SJSA1 (cell line): ENCODE data around the gene CACNA2D1. TPM values are rescaled to one million over a fixed set of nuclear protein-coding genes. Genes with fewer than 3 reads are reported as not detected.

Source experiments
- DNase-seq, 2 experiments: peaks; one replicate each; pipeline ENCODE4 v3.0.0-alpha.2; 2015 to 2020; ENCODE audit warnings: low spot score in 2 of 2, low read depth in 1 of 2
- H3K27ac ChIP-seq: fragments of 250-450 bp; sonication (Bioruptor Pico); 2 replicates; pipeline ENCODE4 v1.5.1; 2020; ENCODE audit warnings: mild to moderate bottlenecking, moderate library complexity
- H3K27me3 ChIP-seq: fragments of 250-450 bp; sonication (Bioruptor Pico); replicated peaks from 2 replicates; pipeline ENCODE4 v1.5.1; 2020; ENCODE audit warnings: mild to moderate bottlenecking, moderate library complexity
- H3K36me3 ChIP-seq: fragments of 250-450 bp; sonication (Bioruptor Pico); 2 replicates; pipeline ENCODE4 v1.5.1; 2020; ENCODE audit warnings: mild to moderate bottlenecking
- H3K4me1 ChIP-seq: fragments of 250-450 bp; sonication (Bioruptor Pico); replicated peaks from 2 replicates; pipeline ENCODE4 v1.6.1; 2021; ENCODE audit warnings: mild to moderate bottlenecking
- H3K4me3 ChIP-seq: fragments of 250-450 bp; sonication (Bioruptor Pico); 2 replicates; pipeline ENCODE4 v1.5.1; 2020; ENCODE audit warnings: mild to moderate bottlenecking
- H3K9me3 ChIP-seq: fragments of 250-450 bp; sonication (Bioruptor Pico); replicated peaks from 2 replicates; pipeline ENCODE4 v1.5.1; 2020; ENCODE audit warnings: mild to moderate bottlenecking
- total RNA-seq: library from RNA; depleted of rRNA; stranded (reverse); fragments of >200 nt; shearing (Covaris generic); gene quantifications from 2 replicates; pipeline ENCODE4 v1.2.3, GENCODE V29; 2014

CACNA2D1 gene
- total RNA-seq, 1 experiment from 2014 or later, result 31.6 TPM

GRCh38 chr7:82266081-82266480 lies 177.5 kb downstream of the CACNA2D1 start:
- no peaks in the 10 kb centered on the region for H3K27me3 ChIP-seq
- H3K4me1 ChIP-seq, result no peaks in the 10 kb centered on the region
- no peak overlapping the region for H3K4me3 ChIP-seq
- no peak for DNase-seq
- H3K27ac ChIP-seq, result no peak overlapping the region
- no peaks in the 10 kb centered on the region for H3K9me3 ChIP-seq
- no peaks in the 10 kb centered on the region for H3K36me3 ChIP-seq

DNA sequence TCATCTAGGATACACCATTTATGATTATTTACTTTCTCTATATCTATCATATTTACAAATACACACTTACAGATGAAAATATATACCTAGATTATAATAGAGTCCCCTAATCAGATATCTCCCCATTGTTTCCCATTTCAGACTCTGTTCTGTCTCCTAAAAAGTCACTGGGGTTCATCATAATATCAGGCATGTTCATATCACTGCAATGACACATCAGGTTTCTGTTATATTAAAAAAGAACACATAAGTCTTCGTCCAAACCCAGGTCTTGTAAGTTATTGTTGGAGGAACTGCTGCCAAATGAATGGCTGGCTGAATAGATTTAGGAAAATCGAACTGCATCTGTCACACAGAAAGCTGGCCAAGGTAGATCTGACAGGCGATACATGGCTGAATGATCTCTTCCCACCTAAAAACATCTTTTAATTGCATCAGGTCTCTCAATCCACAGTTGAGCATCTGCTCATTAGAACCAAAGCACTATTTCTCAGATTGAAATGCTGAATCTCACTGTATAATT lies 178.7 kb downstream of the CACNA2D1 start:
- no peaks in the 10 kb centered on the region for H3K9me3 ChIP-seq
- H3K27ac ChIP-seq, result no peak overlapping the region
- no peak for DNase-seq
- no peak overlapping the region for H3K4me3 ChIP-seq
- no peaks in the 10 kb centered on the region for H3K4me1 ChIP-seq
- H3K27me3 ChIP-seq, result no peaks in the 10 kb centered on the region
- H3K36me3 ChIP-seq, result no peaks in the 10 kb centered on the region

DNA sequence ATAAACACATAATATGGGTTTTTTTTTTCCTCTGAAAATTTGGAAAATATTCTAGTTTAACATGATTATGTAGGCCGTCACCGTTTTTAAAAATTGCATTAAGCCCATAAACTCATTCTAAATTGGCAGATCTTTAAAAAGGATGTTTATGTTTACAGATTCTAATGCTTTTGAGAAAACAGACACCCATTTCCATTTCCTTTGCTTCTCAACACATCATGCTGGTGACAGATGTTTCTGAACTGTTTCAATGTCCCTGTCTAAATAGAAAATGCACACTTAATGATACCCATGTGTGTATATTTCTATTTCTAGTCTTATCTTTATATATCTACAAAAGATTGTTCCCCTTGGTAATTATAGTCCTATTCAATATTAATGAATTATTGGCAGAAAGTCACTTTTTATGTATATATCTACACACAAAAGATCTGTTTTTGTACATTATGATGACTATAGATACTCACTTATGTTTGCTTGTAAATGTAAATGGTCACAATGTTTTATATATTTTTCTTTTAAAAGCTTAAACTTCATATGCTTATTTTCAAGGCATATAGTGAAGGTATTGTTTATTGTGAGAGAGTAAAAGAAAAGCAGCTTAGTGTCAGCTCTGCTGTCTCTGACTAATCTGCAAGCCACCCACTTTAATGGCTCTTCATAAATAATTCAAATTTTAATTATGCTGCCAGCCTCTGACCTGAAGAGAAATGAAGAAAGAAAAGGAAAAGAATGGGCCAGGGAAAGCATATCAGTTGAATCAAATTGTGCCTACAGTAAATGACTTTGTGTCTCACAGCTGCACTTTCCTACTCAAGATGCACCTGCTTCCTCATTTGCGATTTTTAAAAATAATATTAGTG lies 179.4 kb downstream of the CACNA2D1 start:
- Histone ChIP-seq H3K4me1 (no peaks in the 10 kb centered on the region), H3K27ac (no peak overlapping the region), H3K4me3 (no peak overlapping the region), H3K9me3 (no peaks in the 10 kb centered on the region), H3K36me3 (no peaks in the 10 kb centered on the region), H3K27me3 (no peaks in the 10 kb centered on the region)
- no peak for DNase-seq

DNA sequence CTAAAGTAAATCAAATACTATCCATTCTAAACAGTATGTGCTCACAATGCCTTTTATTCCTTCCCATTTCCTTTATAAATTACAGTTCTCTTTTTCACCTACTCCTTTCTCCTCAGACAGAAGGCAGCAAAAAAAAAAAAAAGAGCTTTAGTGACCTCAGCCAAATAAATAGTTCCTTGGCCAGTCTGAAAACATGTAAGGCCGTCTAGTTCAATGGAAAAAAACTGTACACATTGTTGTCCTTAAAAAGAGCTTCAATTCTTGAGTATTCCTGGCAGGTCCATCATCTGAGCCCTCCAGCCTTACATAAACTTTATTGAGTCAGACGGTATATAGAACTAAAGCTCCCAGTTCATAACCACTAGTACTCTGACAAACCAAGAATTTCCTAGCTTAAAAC lies 185.4 kb downstream of the CACNA2D1 start:
- H3K4me3 ChIP-seq, result no peak overlapping the region
- H3K4me1 ChIP-seq, result no peaks in the 10 kb centered on the region
- H3K27ac ChIP-seq, result no peak overlapping the region
- DNase-seq, result no peak
- H3K9me3 ChIP-seq, result no peaks in the 10 kb centered on the region
- H3K36me3 ChIP-seq, result no peaks in the 10 kb centered on the region
- no peaks in the 10 kb centered on the region for H3K27me3 ChIP-seq

DNA sequence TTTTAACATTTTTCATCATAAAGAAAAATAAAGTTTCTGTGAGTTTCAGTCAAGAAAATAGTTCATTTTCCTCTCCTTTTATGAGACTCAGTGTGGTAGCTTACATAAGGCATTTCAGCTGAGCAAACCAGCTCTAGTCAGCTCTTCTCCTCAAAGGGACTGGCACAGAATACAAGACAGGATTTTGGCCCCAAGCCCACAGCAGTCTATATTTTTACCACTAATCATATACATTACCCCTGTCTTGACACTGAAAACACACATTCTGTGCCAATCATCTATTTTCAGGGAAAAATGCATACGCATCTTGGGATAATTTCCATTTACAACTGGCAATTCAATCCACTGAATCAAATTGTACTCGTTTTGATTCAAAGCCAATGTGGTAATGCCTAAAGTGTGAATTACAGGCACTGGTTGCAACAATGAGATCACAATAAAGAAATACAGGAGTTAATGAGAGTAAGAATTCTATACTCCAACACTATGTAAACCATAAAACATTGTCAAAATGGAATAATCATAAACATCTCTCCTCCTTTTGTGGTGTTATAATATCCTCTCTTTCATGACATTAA lies 186.4 kb downstream of the CACNA2D1 start:
- H3K36me3 ChIP-seq, result no peaks in the 10 kb centered on the region
- no peak overlapping the region for H3K27ac ChIP-seq
- H3K4me1 ChIP-seq, result no peaks in the 10 kb centered on the region
- no peak overlapping the region for H3K4me3 ChIP-seq
- no peaks in the 10 kb centered on the region for H3K27me3 ChIP-seq
- no peak for DNase-seq
- H3K9me3 ChIP-seq, result no peaks in the 10 kb centered on the region

DNA sequence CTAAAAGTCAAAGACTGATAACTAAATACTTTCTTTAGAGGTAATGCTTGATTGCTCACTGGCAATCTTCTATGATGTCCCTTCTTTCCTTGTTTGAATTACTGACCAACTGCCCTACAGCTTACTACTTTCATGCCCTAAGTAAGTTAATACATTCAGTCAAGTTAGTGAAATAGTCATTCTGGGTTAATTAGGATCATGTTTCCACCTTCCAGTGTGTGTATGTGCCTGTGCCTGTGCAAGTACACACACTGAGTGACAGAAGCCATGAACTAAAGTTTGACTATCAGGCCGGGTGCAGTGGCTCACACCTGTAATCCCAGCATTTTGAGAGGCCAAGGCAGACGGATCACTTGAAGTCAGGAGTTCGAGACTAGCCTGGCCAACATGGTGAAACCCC lies 187.9 kb downstream of the CACNA2D1 start:
- Histone ChIP-seq H3K9me3 (no peaks in the 10 kb centered on the region), H3K27ac (no peak overlapping the region), H3K4me3 (no peak overlapping the region), H3K4me1 (no peaks in the 10 kb centered on the region), H3K27me3 (no peaks in the 10 kb centered on the region), H3K36me3 (no peaks in the 10 kb centered on the region)
- no peak for DNase-seq

DNA sequence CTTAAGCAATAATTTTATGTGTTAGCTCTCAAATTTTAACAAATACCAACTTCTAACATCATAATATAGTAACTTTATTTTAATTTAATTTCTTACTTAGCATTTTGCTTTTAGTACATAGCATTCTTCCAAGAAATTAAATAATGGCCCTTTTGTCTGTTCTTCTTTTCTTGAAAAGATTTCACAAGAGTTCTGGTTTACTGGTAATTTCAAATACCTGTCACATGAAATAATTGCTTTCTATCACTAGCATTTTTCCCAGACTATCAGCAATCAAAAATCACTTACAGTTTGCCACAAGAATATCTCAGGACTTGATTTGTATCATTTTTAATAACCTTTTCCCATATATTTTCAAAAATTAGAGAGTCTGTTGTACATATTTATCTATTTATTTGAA lies 193.0 kb downstream of the CACNA2D1 start:
- Histone ChIP-seq H3K9me3 (no peaks in the 10 kb centered on the region), H3K4me3 (no peak overlapping the region), H3K27ac (no peak overlapping the region), H3K4me1 (no peaks in the 10 kb centered on the region), H3K27me3 (no peaks in the 10 kb centered on the region), H3K36me3 (no peaks in the 10 kb centered on the region)
- no peak for DNase-seq

DNA sequence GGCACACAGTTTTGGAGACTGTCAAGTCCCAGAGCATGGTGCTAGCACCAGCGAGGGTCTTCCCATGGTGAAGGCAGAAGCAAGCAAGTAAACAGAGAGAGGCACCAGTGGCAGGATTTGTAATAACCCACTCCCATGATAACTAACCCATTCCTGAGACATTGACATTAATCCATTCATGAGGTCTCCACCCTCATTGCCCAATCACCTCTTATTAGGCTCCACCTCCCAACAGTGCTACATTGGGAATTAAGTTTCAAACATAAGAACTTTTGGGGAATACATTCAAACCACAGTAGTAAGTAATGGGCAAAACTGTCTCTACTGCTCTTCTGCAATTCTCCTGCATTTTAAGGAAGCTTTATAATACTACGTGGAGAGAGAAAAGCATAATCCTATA lies 193.6 kb downstream of the CACNA2D1 start:
- Histone ChIP-seq H3K27ac (no peak overlapping the region), H3K4me3 (no peak overlapping the region), H3K27me3 (no peaks in the 10 kb centered on the region), H3K9me3 (no peaks in the 10 kb centered on the region), H3K36me3 (no peaks in the 10 kb centered on the region), H3K4me1 (no peaks in the 10 kb centered on the region)
- DNase-seq, result no peak

DNA sequence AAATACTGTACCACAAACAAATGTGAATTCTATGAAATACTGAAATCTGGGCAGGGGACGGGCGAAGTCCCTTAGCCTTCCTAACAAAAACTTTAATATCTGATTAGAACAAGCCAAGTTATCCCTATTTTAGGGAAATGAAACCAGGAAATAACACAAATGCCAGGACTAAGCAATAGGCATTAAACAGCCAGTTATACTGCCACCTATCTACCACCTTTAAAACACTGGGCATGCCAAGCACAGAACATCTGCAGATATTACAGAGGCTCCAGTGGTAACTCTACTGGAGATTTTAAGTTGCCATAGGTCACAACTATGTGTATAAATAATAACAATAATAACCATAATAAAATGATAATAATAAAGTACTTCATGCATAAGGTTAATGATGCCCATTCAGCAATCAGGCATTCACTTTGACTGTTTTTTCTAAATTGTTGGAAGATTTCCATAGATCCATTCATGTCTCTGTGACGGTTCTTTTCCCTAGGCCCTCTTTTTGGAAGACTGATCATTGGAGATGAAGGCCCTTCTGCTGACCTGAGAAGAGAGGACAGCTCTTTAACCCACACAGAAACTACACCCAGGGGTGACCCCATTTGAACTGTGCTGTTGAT lies 195.7 kb downstream of the CACNA2D1 start:
- no peak for DNase-seq
- H3K27ac ChIP-seq, result no peak overlapping the region

DNA sequence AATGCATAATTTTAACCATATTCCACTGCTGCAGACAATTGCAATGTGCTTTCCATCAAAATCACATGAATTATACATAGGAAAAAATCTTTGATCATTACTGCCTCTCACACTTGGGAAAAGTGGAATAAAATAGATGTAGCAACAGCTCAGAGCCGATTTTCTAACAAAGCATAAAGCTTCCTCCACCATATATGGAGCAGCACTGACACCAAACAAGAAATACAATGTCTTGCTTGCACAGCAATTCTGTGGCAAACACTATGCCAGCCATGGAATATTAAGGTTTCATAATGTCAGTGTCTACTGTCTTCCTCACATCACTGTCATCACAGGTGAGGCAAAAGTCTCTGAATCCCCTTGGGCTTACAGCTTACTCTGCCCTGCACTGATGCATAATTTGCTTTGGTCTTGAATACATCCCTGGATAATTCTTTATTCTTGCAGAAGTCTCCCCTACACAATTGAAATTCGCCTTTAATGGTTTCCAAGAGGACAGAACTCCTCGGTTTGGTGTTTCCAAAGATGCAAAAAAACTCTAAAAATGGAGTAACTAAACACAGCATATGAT lies 198.5 kb downstream of the CACNA2D1 start:
- H3K4me1 ChIP-seq, result no peaks in the 10 kb centered on the region
- no peak for DNase-seq

More for the DNA sequence above, 195.7 kb downstream of the CACNA2D1 start:
- H3K27me3 ChIP-seq, result no peaks in the 10 kb centered on the region
- H3K9me3 ChIP-seq, result no peaks in the 10 kb centered on the region
- H3K4me3 ChIP-seq, result no peak overlapping the region
- no peaks in the 10 kb centered on the region for H3K36me3 ChIP-seq
- H3K4me1 ChIP-seq, result no peaks in the 10 kb centered on the region

DNA sequence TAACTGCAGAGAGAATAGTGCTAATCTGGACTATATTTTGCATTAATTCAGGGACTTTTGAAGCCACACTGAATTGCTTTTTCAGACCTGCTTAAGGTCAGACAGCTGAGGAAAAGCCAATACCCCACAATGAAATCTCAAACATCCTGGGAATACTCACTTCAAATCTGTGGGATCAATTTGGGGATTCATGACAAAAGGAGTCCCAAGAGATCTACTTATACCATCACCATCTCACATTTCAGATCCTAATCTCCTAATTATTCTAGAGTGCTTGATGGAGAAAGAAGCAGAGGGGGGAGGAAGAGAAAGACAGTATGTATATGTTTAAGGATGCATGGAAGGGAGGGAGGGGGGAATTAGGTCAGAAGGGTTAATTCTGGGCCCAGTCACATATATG lies 202.2 kb downstream of the CACNA2D1 start:
- no peak for DNase-seq
- Histone ChIP-seq H3K4me3 (no peak overlapping the region), H3K4me1 (no peaks in the 10 kb centered on the region), H3K27me3 (no peaks in the 10 kb centered on the region), H3K9me3 (no peaks in the 10 kb centered on the region), H3K36me3 (no peaks in the 10 kb centered on the region), H3K27ac (no peak overlapping the region)

More for the DNA sequence above, 198.5 kb downstream of the CACNA2D1 start:
- no peak overlapping the region for H3K4me3 ChIP-seq
- H3K36me3 ChIP-seq, result no peaks in the 10 kb centered on the region
- no peaks in the 10 kb centered on the region for H3K9me3 ChIP-seq
- H3K27me3 ChIP-seq, result no peaks in the 10 kb centered on the region
- H3K27ac ChIP-seq, result no peak overlapping the region

DNA sequence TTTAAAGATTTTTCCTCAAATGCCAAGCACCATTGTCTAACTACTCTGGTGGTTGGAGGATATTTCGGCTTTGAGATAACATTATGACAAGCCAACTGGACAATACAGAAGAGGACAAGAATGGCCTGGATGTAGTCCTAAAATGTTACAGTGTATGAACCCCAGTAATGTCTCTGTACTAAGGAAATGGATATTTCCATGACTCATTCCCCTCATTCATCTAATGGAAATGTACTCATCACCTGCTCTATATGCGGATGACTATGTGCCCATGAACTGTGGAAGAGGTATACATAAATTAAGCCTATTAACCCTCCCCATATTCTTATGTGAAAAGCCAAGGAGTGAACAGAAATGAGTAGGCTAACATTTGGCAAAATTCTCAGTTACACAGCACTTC lies 207.9 kb downstream of the CACNA2D1 start:
- no peak overlapping the region for H3K27ac ChIP-seq

GRCh38 chr7:82234457-82235049 lies 209.0 kb downstream of the CACNA2D1 start:
- Histone ChIP-seq H3K36me3 (no peaks in the 10 kb centered on the region), H3K9me3 (no peaks in the 10 kb centered on the region), H3K27me3 (no peaks in the 10 kb centered on the region), H3K27ac (no peak overlapping the region), H3K4me1 (no peaks in the 10 kb centered on the region), H3K4me3 (no peak overlapping the region)
- DNase-seq, result peak in 1 of 2 experiments; percentile 42

More for the DNA sequence above, 207.9 kb downstream of the CACNA2D1 start:
- Histone ChIP-seq H3K4me3 (no peak overlapping the region), H3K36me3 (no peaks in the 10 kb centered on the region), H3K4me1 (no peaks in the 10 kb centered on the region), H3K27me3 (no peaks in the 10 kb centered on the region), H3K9me3 (no peaks in the 10 kb centered on the region)
- DNase-seq, result no peak
